ENCODE results near the gene SLCO2A1.

DNA sequence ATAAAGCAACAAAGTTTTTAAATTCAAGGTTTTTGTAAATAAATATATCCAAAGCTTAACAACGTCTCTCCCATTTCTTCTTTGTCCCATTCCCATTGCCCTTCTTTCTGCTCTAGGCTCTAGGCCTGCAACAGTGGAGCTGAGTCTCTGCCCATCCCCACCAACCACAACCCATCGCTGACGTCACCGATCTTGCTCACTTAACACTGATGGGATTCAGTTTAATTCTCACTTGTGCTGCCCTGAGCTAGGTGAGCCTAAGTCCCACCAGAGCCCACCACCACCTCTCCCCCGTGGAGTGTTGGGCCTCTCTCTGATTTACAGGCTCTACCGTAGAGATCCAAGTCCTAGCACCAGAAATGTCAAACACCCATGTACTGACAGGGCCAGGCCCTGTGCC is 72.7 kb downstream of the SLCO2A1 start:
- TF ChIP-seq, protein P1, sequence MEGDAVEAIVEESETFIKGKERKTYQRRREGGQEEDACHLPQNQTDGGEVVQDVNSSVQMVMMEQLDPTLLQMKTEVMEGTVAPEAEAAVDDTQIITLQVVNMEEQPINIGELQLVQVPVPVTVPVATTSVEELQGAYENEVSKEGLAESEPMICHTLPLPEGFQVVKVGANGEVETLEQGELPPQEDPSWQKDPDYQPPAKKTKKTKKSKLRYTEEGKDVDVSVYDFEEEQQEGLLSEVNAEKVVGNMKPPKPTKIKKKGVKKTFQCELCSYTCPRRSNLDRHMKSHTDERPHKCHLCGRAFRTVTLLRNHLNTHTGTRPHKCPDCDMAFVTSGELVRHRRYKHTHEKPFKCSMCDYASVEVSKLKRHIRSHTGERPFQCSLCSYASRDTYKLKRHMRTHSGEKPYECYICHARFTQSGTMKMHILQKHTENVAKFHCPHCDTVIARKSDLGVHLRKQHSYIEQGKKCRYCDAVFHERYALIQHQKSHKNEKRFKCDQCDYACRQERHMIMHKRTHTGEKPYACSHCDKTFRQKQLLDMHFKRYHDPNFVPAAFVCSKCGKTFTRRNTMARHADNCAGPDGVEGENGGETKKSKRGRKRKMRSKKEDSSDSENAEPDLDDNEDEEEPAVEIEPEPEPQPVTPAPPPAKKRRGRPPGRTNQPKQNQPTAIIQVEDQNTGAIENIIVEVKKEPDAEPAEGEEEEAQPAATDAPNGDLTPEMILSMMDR (IDR thresholded peaks at IDR 0.05), result no peak
- no peak for TF ChIP-seq POLR2A (IDR thresholded peaks at IDR 0.05)

Measured in Peyer's patch (tissue), 4 donors.